Lower leg skin (tissue), 4 donors: ENCODE measurements around the gene ADD2. TPM values are rescaled to one million over a fixed set of nuclear protein-coding genes. Genes with fewer than 3 reads are reported as not detected.

Experiments used
- DNase-seq, 2 donors: peaks; one replicate each; pipeline ENCODE4 v3.0.0-alpha.2; 2019; ENCODE audit warnings: low spot score in 2 of 2
- H3K4me3 ChIP-seq: fragments of 200-600 bp; sonication (generic); 2 replicates; pipeline ENCODE4 v1.5.1; 2017; ENCODE audit warnings: mild to moderate bottlenecking, low read depth; ENCODE audit not compliant: poor library complexity, severe bottlenecking
- POLR2A ChIP-seq, 2 donors: fragments of 450-650 bp; IDR thresholded peaks; one replicate each; pipeline ENCODE4 v1.6.1; 2016 to 2017; ENCODE audit warnings: antibody characterized with exemption in 2 of 2, mild to moderate bottlenecking in 1 of 2, moderate library complexity in 1 of 2
- WGBS, 2 donors: methylation state at CpG; one replicate each; pipeline ENCODE4 v1.1.5; 2018; 5-methylcytosine and 5-hydroxymethylcytosine counted together
- intact Hi-C: fragments of 100-400 bp; cut with DNase I; formaldehyde crosslinking; loops from one replicate; pipeline ENCODE4 v1.15.0; 2023; ENCODE audit warnings: low total_unique reads
- total RNA-seq, 4 donors: library from RNA; depleted of rRNA; stranded (reverse); fragments of >200 nt; gene quantifications; one replicate each; pipeline ENCODE4 v1.1.0, GENCODE V29; 2016
- TF ChIP-seq, protein P1 (sequence below), 3 donors: fragments of 450-650 bp; IDR thresholded peaks; one replicate each; pipeline ENCODE4 v1.5.1; 2016; ENCODE audit warnings: antibody characterized with exemption in 3 of 3, mild to moderate bottlenecking in 3 of 3, moderate library complexity in 2 of 3

Gene ADD2
- total RNA-seq, 4 donors from 2014 or later = 0.17 to 1.2 (median 0.54) TPM

DNA sequence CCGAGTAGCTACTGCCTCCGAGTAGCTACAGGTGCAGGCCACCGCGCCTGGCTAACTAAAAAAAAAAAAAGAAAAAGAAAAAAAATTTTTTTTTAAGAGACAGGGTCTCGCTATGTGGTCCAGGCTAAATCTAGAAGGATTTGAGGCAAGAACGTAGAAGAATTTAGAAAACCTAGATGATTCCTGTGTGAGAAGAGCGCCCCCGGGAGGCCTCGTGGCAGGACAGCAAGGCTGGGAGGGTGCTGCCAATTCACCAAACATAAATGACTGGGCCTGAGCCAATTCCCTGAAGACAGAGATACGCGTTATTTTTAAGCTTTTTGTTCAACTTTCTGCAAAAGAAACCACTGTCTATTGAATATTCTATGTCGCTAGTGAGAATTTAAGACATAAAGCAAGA is 124.3 kb downstream of the ADD2 start:
- no peak for DNase-seq
- 57 to 58% methylated on average over 12 of the region's 12 CpGs for WGBS, 2 donors

GRCh38 chr2:70641263-70641784 is 126.7 kb downstream of the ADD2 start:
- intact Hi-C loops = loop anchor here (10.0 kb wide), 2 partner anchors 297 to 337 kb away; partner anchors contain the start of gene FAM136A
- H3K4me3 ChIP-seq = no peak overlapping the region
- 79 to 84% methylated on average over 7 of the region's 7 CpGs for WGBS, 2 donors
- no peak for TF ChIP-seq POLR2A (IDR thresholded peaks at IDR 0.05)
- TF ChIP-seq, protein P1, sequence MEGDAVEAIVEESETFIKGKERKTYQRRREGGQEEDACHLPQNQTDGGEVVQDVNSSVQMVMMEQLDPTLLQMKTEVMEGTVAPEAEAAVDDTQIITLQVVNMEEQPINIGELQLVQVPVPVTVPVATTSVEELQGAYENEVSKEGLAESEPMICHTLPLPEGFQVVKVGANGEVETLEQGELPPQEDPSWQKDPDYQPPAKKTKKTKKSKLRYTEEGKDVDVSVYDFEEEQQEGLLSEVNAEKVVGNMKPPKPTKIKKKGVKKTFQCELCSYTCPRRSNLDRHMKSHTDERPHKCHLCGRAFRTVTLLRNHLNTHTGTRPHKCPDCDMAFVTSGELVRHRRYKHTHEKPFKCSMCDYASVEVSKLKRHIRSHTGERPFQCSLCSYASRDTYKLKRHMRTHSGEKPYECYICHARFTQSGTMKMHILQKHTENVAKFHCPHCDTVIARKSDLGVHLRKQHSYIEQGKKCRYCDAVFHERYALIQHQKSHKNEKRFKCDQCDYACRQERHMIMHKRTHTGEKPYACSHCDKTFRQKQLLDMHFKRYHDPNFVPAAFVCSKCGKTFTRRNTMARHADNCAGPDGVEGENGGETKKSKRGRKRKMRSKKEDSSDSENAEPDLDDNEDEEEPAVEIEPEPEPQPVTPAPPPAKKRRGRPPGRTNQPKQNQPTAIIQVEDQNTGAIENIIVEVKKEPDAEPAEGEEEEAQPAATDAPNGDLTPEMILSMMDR (IDR thresholded peaks at IDR 0.05) = no peak
- DNase-seq = no peak

More for the DNA sequence above, 124.3 kb downstream of the ADD2 start:
- TF ChIP-seq, protein P1 (IDR thresholded peaks at IDR 0.05) = no peak
- TF ChIP-seq POLR2A (IDR thresholded peaks at IDR 0.05) = no peak
- intact Hi-C loops = loop anchor here (10.0 kb wide), 2 partner anchors 299 to 339 kb away; partner anchors contain the start of gene FAM136A
- H3K4me3 ChIP-seq = no peak overlapping the region

DNA sequence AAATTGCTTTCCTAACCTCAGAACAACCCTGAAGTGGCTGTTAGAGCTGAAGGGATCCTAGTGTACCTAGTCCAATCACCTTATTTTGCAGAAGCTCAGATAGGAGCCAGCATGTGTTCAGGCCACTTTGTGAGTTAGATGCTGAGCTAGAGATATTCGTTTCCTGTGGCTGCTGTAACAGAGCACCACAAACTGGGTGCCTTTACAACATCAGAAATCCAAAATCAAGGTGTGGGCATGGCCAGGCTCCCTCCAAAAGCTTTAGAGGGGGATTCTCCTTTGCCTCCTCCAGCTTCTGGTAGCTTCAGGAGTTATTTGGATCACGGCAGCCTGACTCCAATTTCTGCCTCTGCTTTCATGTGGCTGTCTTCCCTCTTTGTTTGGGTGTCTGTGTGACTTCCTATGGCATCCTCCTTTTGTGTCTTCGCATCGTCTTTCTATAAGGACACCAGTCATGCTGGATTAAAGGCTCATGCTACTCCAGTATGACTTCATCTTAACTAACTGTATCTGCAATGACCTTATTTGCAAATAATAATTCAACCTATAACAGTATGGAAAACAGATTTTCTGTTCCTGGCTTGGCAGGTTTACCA is 128.1 kb downstream of the ADD2 start:
- intact Hi-C loops = loop anchor here (10.0 kb wide), 2 partner anchors 295 to 335 kb away; partner anchors contain the start of gene FAM136A
- WGBS, 2 donors = 61 to 70% methylated on average over 4 of the region's 4 CpGs

GRCh38 chr2:70638561-70638960 is 129.4 kb downstream of the ADD2 start:
- H3K4me3 ChIP-seq = no peak overlapping the region
- intact Hi-C loops = no loop called here
- TF ChIP-seq, protein P1 (IDR thresholded peaks at IDR 0.05) = no peak
- TF ChIP-seq POLR2A (IDR thresholded peaks at IDR 0.05) = no peak
- DNase-seq = no peak
- 64 to 69% methylated on average over 2 of the region's 2 CpGs for WGBS, 2 donors

More for the DNA sequence above, 128.1 kb downstream of the ADD2 start:
- no peak overlapping the region for H3K4me3 ChIP-seq
- DNase-seq = no peak
- TF ChIP-seq, protein P1 (IDR thresholded peaks at IDR 0.05) = no peak

GRCh38 chr2:70633508-70633907 is 134.5 kb downstream of the ADD2 start:
- DNase-seq = no peak
- TF ChIP-seq, protein P1 (IDR thresholded peaks at IDR 0.05) = no peak
- intact Hi-C loops = no loop called here
- no peak overlapping the region for H3K4me3 ChIP-seq
- 70 to 77% methylated on average over 1 of the region's 1 CpG for WGBS, 2 donors
